ENCODE data around the gene MGAT4B.

Gene MGAT4B

GRCh38 chr5:179832039-179832745 lies 25.5 kb upstream of the MGAT4B start:
- TF ChIP-seq EZH2phosphoT487 (conservative IDR thresholded peaks at IDR 0.05; ENCODE audit: low read length) = no peak
- no peak for TF ChIP-seq CTCF (IDR thresholded peaks at IDR 0.05; ENCODE audit: insufficient read depth, low read length, poor library complexity, severe bottlenecking)
- no peak overlapping the region for H3K27ac ChIP-seq (ENCODE audit: low read depth, low read length)
- no peaks in the 10 kb centered on the region for H3K79me2 ChIP-seq (ENCODE audit: insufficient read depth, low read length)
- no peak overlapping the region for H3K9ac ChIP-seq (ENCODE audit: low read length)
- no peak overlapping the region for H3K4me3 ChIP-seq (ENCODE audit: insufficient read depth, low read length, poor library complexity, severe bottlenecking)
- no peaks in the 10 kb centered on the region for H3K27me3 ChIP-seq (ENCODE audit: low read length)
- H3F3A ChIP-seq (ENCODE audit: insufficient read depth) = no peaks in the 10 kb centered on the region
- no peaks in the 10 kb centered on the region; the same call in 1 of the 2 replicates for H3K36me3 ChIP-seq (ENCODE audit: low read length)
- no peaks in the 10 kb centered on the region for H3K9me3 ChIP-seq (ENCODE audit: insufficient read depth, low read length)
- no peak overlapping the region for H3K4me2 ChIP-seq (ENCODE audit: low read depth, low read length, poor library complexity, severe bottlenecking)
- no peaks in the 10 kb centered on the region for H3K9me2 ChIP-seq (replicated peaks; ENCODE audit: insufficient read depth, low read length)
- H2AFZ ChIP-seq (ENCODE audit: low read depth, low read length, severe bottlenecking) = no peak overlapping the region
- no peaks in the 10 kb centered on the region for H4K20me1 ChIP-seq (ENCODE audit: low read depth, low read length)

GRCh38 chr5:179830818-179831468 lies 24.3 kb upstream of the MGAT4B start:
- Histone ChIP-seq H3K9me2 (replicated peaks; ENCODE audit: insufficient read depth, low read length) (no peaks in the 10 kb centered on the region), H3K9ac (ENCODE audit: low read length) (no peak overlapping the region), H3K9me3 (ENCODE audit: insufficient read depth, low read length) (no peaks in the 10 kb centered on the region), H2AFZ (ENCODE audit: low read depth, low read length, severe bottlenecking) (no peak overlapping the region), H3K36me3 (ENCODE audit: low read length) (no peaks in the 10 kb centered on the region; the same call in 1 of the 2 replicates), H3K27me3 (ENCODE audit: low read length) (no peaks in the 10 kb centered on the region), H3K27ac (ENCODE audit: low read depth, low read length) (no peak overlapping the region), H3K4me3 (ENCODE audit: insufficient read depth, low read length, poor library complexity, severe bottlenecking) (no peak overlapping the region), H3F3A (ENCODE audit: insufficient read depth) (no peaks in the 10 kb centered on the region), H3K4me2 (ENCODE audit: low read depth, low read length, poor library complexity, severe bottlenecking) (no peak overlapping the region), H4K20me1 (ENCODE audit: low read depth, low read length) (no peaks in the 10 kb centered on the region), H3K79me2 (ENCODE audit: insufficient read depth, low read length) (no peaks in the 10 kb centered on the region)
- TF ChIP-seq CTCF (IDR thresholded peaks at IDR 0.05; ENCODE audit: insufficient read depth, low read length, poor library complexity, severe bottlenecking) (no peak), EZH2phosphoT487 (conservative IDR thresholded peaks at IDR 0.05; ENCODE audit: low read length) (no peak)

- H3K79me2 ChIP-seq (ENCODE audit: insufficient read depth, low read length) = no peaks in the 10 kb centered on the region
- no peaks in the 10 kb centered on the region for H3K9me3 ChIP-seq (ENCODE audit: insufficient read depth, low read length)
- no peak overlapping the region for H3K27ac ChIP-seq (ENCODE audit: low read depth, low read length)
- H3K9me2 ChIP-seq (replicated peaks; ENCODE audit: insufficient read depth, low read length) = no peaks in the 10 kb centered on the region
- H3K27me3 ChIP-seq (ENCODE audit: low read length) = no peaks in the 10 kb centered on the region
- H3K36me3 ChIP-seq (ENCODE audit: low read length) = no peaks in the 10 kb centered on the region; the same call in 1 of the 2 replicates
- H3K9ac ChIP-seq (ENCODE audit: low read length) = no peak overlapping the region
- no peak for TF ChIP-seq CTCF (IDR thresholded peaks at IDR 0.05; ENCODE audit: insufficient read depth, low read length, poor library complexity, severe bottlenecking)
- TF ChIP-seq EZH2phosphoT487 (conservative IDR thresholded peaks at IDR 0.05; ENCODE audit: low read length) = no peak
- H2AFZ ChIP-seq (ENCODE audit: low read depth, low read length, severe bottlenecking) = no peak overlapping the region
- no peak overlapping the region for H3K4me3 ChIP-seq (ENCODE audit: insufficient read depth, low read length, poor library complexity, severe bottlenecking)
- no peak overlapping the region for H3K4me2 ChIP-seq (ENCODE audit: low read depth, low read length, poor library complexity, severe bottlenecking)
- H4K20me1 ChIP-seq (ENCODE audit: low read depth, low read length) = no peaks in the 10 kb centered on the region
- no peaks in the 10 kb centered on the region for H3F3A ChIP-seq (ENCODE audit: insufficient read depth)
Measured at GRCh38 chr5:179829732-179830435, 23.2 kb upstream of the MGAT4B start.
